NOMO-1 treated with DMSO at 0.1 percent for 48 hours (cell line): ENCODE results near the gene SNX27.

ENCODE experiments used
- DNase-seq: peaks from one replicate; lab custom pipeline; 2025; ENCODE audit not compliant: unreplicated experiment; lab: John Stamatoyannopoulos, UW

Gene SNX27

GRCh38 chr1:151703813-151704212, 92.0 kb downstream of the SNX27 start:
- DNase-seq: no peak

GRCh38 chr1:151704246-151704645, 92.4 kb downstream of the SNX27 start:
- no peak for DNase-seq

- DNase-seq: no peak
Observed at GRCh38 chr1:151705146-151705545, 93.3 kb downstream of the SNX27 start.

DNA sequence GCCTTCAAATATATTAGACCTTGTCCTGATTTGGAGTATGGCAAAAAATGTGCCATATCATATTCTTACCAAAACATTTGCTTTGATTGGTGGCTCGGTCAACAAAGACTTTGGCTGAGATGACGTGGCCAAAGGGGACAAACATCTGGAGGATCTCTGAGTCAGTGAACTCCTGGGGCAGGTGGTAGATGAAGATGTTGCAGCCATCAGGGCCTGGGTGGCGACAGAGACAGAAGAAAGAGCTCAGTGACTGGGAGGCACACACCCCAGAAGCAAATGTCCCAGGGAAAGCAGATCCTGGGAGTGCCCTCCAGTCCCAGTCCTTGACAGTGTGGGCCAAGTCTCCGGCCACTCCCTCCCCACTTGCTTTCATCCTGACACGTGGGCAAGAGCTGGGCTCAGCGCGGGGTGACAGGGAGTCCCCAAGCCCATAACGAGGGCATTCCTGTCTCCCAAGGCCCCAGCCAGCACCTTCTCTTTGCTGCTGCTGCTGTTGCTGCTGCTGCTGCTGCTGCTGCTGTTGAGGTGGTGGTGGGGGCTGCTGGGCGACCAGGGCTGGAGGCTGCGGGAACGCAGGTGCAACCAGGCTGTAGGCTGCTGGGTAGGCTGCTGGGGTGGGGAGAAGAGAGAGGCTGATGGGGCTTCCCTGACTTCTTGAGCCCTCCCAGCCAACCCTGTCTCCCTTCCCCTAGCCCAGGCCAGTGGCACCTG, 94.1 kb downstream of the SNX27 start:
- no peak for DNase-seq

DNA sequence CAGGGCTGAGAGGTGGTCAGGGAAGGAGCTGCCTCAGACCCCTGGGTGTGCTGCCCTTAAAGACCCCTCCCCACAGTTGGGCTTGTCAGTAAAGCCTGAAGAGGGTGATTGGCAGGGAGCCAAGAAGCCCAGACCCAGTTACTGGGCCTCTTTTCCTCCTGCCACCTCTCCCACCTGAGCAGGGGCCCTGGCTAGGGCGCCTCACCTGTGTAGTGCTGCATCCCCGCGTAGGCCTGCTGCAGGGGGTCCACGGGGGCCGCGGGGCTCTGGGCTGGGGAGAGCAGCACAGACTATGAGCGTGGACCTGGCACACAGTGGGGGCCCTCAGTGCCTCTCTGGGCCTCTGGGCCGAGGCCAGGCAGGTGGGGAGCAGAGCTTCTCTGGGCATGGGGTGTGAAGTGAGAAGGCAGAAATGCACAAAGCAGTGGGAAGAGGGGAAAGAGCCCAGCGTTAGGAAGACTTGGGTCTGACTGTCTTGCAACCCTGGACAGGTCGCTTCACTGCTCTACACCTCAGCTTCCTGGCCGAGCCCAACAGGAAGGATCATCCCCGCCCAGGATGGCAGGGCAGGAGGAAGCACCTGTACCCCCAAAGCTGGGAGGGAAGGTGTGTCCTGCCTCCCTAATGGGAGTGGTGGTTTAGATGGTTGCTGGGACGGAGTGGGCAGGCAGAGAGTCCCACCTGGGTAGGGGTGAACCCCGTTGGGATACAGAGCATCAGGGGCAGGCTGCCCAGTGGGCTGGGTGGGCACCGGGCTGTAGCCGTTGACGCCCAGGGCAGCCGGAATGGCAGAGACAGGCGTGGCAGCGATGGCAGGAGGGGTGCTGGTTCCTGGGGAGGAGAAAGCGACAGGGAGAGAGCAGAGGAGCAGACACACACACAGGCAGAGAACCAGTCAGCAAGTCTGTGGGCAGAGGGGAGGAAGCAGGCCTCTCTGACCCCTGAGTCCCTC, 94.9 kb downstream of the SNX27 start:
- DNase-seq: no peak

DNA sequence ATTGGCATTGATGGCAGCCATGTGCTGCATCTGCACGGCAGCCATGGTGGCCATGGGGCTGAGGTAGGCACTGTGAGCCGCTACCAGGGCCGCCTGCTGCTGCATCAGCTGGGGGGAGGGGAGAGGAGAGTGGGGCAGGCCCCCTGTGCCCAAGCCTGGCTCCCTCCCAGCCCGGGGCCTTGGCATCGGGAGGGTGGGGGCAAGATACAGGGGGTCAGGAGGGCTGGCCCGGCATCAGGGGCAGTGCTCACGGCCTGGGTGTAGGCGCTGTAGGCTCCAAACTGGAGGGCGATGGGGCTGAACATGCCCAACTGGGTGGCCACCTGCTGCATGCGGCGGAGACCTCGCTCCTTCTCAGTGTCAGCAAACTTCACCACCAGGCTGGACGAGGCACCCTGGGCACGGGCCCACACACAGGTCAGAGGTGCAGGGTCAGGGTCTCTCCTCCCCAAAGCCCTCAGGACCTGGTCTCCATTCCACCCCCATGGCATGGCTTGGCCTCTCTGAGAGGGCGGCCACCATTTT, 95.8 kb downstream of the SNX27 start:
- DNase-seq: no peak

DNA sequence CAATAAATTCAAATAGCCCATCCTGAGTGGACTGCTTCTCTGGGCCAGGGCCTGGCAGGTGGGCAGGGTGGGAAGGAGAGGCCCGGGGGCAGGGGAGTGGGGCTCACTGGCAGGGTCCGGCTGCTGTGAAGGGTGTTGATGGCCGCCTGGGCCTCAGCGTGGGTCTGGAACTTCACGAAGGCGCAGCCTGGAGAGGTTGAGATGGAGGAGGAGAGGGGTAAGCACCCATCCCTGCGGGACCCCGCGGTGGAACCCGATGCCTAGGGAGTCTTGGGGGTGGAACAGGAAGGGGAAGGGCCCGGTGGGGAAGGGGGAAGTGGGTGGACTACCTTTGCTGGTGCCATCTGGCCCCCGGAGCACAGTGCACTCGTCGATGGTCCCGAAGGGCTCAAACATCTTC, 97.0 kb downstream of the SNX27 start:
- DNase-seq: no peak

GRCh38 chr1:151710187-151710840, 98.5 kb downstream of the SNX27 start:
- no peak for DNase-seq

- DNase-seq: no peak
Observed at GRCh38 chr1:151711044-151711800, 99.4 kb downstream of the SNX27 start.

- DNase-seq: no peak
Observed at GRCh38 chr1:151711951-151712350, 100.1 kb downstream of the SNX27 start.

- DNase-seq: no peak
Observed at GRCh38 chr1:151713044-151713443, 101.2 kb downstream of the SNX27 start.

DNA sequence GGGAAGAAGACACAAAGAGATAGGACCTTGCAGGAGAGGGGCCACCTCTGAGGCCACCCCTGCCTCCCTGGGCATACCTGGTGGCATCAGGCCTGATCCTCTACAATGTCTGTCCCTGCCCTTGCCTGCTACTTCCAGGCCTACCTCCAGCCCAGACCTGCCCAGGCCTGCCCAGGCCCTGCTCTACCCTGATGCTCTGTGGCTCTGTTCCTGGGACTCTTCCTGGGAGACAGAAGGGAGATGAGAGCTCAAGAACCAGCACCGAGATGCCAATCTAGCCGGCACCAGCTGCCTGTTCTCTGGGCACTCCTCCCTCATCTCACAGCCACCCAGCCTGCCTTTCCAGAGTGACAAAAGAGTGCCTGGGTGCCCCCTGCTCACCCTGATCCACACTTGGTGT, 102.0 kb downstream of the SNX27 start:
- DNase-seq: no peak

- no peak for DNase-seq
Observed at GRCh38 chr1:151714820-151715725, 103.2 kb downstream of the SNX27 start.

DNA sequence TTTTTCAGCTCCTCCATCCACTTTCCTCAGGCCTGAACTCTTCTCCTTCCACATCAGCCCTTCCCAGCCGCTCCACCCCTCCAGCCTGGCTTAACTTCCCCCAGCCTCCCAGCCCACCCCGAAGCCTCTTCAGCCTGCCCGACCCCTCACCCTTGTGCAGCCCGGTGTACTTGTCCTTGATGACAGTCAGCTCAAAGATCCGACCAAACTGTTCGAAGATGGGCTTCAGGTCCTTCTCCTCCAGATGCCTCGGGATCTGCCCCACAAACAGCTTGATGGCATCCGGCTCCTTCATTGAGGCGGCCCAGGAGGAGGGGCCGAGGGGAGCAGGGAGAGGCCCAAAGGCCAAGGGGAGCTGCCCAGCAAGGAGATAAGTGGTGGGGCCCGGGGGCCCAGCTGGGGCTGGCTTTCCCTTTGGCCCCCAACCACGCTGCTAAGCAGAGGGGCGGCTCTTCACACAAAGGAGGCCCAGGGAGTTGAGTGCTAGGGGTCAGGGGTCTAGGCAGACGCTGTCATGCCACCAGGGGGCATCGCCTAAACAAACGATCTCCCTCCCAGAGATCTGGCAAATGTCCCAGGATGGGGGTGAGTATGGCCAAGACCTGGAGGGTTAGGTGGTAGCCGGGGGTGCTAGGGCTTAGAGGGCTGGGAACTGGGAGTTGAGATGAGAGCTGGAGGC, 104.0 kb downstream of the SNX27 start:
- no peak for DNase-seq

DNA sequence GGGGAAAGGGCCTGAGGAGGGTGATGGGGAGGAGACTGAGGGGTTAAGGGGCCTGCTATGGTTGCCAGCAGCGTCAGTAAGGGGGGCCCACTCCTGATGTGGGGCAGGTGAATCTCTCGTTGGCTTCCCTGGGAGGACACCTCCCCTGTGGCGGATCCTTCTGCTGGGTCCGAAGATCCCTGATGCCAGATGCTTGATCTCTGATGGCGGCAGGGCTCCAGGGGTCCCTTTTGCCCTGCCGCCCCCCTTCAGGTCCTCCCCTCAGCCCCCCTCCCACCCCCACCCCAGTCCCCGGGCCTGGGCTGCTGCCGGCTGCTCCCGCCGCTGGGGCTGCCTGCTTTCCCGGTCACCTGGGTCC, 104.5 kb downstream of the SNX27 start:
- no peak for DNase-seq

GRCh38 chr1:151716771-151717631, 105.2 kb downstream of the SNX27 start, which contains the start of gene CELF3:
Gene CELF3 (minus strand): TSS chr1:151716803. CDS start chr1:151716020, 783 bp downstream.
- no peak for DNase-seq

- DNase-seq: no peak
Observed at GRCh38 chr1:151718011-151718431, 106.2 kb downstream of the SNX27 start.

GRCh38 chr1:151718666-151719065, 106.8 kb downstream of the SNX27 start:
- DNase-seq: no peak
